Spleen (tissue), 7 donors: ENCODE data around the gene TIGIT.

Source experiments
- POLR2A ChIP-seq, 3 donors: fragments of 450-650 bp; IDR thresholded peaks; one replicate each; pipeline ENCODE4 v1.5.1; 2017; ENCODE audit warnings: antibody characterized with exemption in 3 of 3, mild to moderate bottlenecking in 1 of 3
- TF ChIP-seq, protein P1 (sequence below), 11 experiments: fragments of 200-600 bp in 7 of 11; fragments of 450-650 bp in 4 of 11; sonication (generic) in 4 of 11; IDR thresholded peaks in 8 of 11; conservative IDR thresholded peaks in 3 of 11; 1 replicate in 7 of 11; 2 replicates in 4 of 11; pipeline versions ENCODE4 v1.4.0 to v1.8.0; 2016 to 2021; ENCODE audit warnings: antibody characterized with exemption in 11 of 11, inconsistent platforms in 4 of 11, mild to moderate bottlenecking in 1 of 11
- donor health status: DM: no; HTN: no; CAD: no; lungs with moderate emphysema.
- donor health status: DM: no; HTN: no; CAD: no.
- donor health status: DM: no; HTN: no; CAD: no.

DNA sequence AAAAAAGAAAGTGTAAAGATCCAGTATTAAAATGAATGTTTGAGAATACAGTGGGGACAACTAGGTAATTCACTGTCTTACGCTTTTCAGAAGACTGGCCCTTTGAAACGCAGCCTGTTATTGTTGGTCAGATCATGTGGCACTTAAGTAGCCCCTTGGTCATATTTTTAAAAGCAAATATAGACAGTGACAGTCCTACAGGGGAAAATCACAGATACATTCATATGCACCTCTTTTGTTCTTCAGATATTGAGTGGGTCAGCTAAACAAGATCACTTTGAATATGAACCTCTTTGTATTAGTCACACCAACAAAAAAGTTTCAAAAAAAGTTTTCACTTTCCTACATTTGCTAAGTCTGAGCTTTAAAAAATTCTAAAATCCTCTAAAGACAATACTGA, 36.0 kb downstream of the TIGIT start:
- no peak for TF ChIP-seq POLR2A (IDR thresholded peaks at IDR 0.05)
- TF ChIP-seq, protein P1, sequence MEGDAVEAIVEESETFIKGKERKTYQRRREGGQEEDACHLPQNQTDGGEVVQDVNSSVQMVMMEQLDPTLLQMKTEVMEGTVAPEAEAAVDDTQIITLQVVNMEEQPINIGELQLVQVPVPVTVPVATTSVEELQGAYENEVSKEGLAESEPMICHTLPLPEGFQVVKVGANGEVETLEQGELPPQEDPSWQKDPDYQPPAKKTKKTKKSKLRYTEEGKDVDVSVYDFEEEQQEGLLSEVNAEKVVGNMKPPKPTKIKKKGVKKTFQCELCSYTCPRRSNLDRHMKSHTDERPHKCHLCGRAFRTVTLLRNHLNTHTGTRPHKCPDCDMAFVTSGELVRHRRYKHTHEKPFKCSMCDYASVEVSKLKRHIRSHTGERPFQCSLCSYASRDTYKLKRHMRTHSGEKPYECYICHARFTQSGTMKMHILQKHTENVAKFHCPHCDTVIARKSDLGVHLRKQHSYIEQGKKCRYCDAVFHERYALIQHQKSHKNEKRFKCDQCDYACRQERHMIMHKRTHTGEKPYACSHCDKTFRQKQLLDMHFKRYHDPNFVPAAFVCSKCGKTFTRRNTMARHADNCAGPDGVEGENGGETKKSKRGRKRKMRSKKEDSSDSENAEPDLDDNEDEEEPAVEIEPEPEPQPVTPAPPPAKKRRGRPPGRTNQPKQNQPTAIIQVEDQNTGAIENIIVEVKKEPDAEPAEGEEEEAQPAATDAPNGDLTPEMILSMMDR (IDR thresholded peaks at IDR 0.05 in 8 of 11, conservative IDR thresholded peaks at IDR 0.05 in 3 of 11), result no peak
